Cortex of kidney (tissue), 1 donor: ENCODE results near the gene TFDP1.

Experiments used
- DNase-seq: peaks from one replicate; lab custom pipeline; 2025; lab: John Stamatoyannopoulos, UW

TFDP1 gene

GRCh38 chr13:113666951-113667701, 82.6 kb downstream of the TFDP1 start, which contains the start of gene GRK1:
Gene GRK1, plus strand, starts transcription at chr13:113667219. Its CDS starts 168 bp downstream, at chr13:113667387.
- no peak for DNase-seq

GRCh38 chr13:113667771-113668490, 83.4 kb downstream of the TFDP1 start:
- no peak for DNase-seq

DNA sequence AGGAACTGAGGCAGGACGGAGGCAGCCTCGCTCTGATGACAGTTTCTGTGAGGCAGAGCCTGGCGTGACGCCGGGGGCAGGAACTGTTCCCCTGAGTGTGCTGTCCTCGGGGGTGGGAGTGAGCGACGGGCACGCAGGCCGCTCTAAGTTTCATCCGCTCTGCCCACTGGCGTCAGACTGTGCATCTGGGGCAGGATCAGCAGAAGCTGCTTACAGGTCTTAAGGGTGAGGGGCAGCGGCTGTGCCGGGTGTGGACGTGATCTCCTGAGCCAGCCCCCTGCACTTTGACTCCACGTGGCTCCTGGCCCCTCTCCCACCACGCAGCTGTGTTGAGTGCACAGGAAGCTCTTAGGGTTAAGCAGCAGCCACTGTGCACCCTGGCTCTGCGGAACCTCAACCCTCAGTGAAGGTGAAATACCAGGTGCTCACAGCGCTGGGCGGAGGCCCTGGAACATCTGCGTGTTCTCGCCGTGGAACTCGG, 84.0 kb downstream of the TFDP1 start:
- no peak for DNase-seq

- DNase-seq: no peak
Measured at GRCh38 chr13:113669231-113669754, 84.7 kb downstream of the TFDP1 start.

DNA sequence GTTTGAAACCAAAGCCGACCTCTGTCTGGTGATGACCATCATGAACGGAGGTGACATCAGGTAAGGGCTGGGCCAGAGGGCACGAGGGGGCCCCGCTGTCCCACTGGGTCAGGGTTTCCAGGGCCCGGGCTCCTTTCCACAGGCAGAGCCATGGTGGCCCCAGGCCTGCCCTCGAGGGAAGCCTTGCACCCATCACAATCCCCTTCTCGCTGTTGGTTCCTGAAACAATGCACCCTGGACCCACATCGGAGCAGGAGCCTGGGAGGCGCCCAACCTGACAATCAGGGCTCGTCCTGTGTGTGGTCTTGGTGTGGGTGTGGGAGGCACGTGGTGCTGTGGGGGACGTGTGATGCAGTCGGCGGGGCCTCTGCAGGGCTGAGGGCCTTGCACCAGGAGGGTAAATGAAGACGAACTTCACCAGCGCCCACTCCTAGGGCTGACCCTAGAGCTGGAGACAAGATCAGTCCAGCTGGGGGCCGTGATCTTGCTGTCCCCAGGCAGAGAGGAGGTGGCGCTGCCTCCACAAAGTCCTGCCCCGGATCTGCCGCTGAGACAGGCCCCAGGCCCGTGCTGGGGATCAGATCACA, 85.3 kb downstream of the TFDP1 start:
- no peak for DNase-seq

GRCh38 chr13:113670541-113670940, 86.0 kb downstream of the TFDP1 start:
- DNase-seq: no peak

DNA sequence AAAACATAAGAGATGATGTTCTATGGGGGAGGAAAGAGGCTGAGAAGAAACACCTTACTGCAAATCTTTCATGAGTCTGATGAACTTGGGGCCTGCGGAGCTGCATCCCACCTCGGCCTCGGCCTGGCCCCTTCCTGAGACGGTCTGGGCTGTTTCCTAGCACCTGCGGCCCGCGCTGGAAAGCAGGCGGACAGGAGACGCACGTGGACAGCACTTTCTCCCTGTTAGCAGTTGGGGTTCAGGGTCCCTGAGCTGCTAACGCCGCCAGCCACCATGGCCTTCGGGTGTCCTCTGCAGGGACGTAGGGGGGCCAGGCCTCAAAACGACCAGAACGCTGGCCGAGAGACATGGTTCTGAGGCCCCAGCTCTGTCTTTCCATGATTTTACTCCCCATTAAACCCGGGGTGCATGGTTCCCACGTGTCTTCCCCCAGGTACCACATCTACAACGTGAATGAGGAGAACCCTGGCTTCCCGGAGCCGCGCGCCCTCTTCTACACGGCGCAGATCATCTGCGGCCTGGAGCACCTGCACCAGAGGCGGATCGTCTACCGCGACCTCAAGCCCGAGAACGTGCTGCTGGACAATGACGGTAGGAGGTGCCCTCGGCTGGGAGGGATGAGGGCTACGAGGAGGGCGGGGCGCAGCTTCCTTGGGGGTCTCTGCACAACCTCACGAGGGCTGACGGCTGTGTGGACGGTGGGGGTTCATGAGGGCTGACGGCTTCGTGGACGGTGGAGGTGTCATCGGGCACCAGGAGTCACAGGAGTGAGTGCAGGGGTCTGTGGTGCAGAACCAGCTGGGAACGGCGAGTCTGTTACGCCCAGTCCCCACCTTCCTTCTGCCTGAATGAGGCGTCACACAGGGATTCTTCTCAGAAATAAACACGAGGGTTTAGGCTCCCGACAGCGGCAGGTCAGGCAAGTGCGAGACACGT, 86.8 kb downstream of the TFDP1 start:
- no peak for DNase-seq

- DNase-seq: no peak
Measured at GRCh38 chr13:113672002-113672651, 87.6 kb downstream of the TFDP1 start.
